Mammary epithelial cell (primary cell): ENCODE data around the gene DNAJC13.

Experiments
- EZH2 ChIP-seq: IDR thresholded peaks from 2 replicates; pipeline ENCODE4 v1.6.1; 2012; ENCODE audit warnings: low read length, inconsistent platforms, borderline replicate concordance
- TF ChIP-seq, protein P1 (sequence below), 2 donors: IDR thresholded peaks in 1 of 2; conservative IDR thresholded peaks in 1 of 2; 2 replicates each; pipeline ENCODE4 v1.5.1; 2011 to 2012; ENCODE audit warnings: inconsistent platforms in 2 of 2, low read length in 2 of 2, mild to moderate bottlenecking in 2 of 2, control low read depth in 1 of 2, low read depth in 1 of 2; ENCODE audit not compliant: insufficient read depth in 1 of 2; ENCODE audit errors: extremely low read depth in 1 of 2

DNA sequence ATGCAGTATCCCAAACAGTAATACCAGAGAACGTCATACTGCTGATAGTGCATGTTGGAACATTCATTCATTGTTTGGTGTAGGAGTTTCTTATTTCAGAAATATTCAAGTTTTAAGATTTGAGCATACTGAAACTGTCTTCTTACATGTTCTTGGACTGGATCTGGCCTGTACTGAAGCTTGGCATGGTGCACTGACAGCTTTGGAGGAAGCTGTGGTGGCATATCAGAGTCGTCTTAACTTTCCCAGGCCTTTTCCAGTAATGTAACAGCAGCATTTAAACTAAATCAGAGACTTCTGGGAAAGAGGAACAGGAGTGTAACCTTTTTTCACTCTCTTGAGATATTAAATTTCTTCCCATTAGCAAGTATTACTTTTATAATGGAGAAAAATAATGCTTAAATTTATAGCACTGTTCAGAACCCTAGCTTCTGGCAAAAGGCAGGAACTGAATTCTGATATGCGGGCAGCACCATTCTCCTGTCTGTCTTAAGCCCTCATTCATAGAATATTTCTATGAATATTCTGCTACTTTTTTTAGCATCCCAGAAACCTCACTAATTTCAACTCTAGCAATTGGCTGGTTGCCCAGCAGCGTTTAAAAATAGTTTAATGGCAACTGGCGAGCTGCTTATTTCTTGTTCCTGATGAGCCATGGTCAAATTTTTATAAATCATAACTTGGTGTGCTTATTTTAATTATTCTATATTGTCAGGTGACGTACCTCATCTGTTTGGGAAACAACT is 31.1 kb downstream of the DNAJC13 start:
- TF ChIP-seq, protein P1, sequence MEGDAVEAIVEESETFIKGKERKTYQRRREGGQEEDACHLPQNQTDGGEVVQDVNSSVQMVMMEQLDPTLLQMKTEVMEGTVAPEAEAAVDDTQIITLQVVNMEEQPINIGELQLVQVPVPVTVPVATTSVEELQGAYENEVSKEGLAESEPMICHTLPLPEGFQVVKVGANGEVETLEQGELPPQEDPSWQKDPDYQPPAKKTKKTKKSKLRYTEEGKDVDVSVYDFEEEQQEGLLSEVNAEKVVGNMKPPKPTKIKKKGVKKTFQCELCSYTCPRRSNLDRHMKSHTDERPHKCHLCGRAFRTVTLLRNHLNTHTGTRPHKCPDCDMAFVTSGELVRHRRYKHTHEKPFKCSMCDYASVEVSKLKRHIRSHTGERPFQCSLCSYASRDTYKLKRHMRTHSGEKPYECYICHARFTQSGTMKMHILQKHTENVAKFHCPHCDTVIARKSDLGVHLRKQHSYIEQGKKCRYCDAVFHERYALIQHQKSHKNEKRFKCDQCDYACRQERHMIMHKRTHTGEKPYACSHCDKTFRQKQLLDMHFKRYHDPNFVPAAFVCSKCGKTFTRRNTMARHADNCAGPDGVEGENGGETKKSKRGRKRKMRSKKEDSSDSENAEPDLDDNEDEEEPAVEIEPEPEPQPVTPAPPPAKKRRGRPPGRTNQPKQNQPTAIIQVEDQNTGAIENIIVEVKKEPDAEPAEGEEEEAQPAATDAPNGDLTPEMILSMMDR (conservative IDR thresholded peaks at IDR 0.05 in 1 of 2, IDR thresholded peaks at IDR 0.05 in 1 of 2; ENCODE audit: extremely low read depth in 1 of 2, insufficient read depth in 1 of 2, low read depth in 1 of 2, low read length in 2 of 2), result no peak
- no peak for TF ChIP-seq EZH2
